Stimulated activated CD8-positive, alpha-beta memory T cell treated with anti-CD3 and anti-CD28 coated beads, Interleukin-15, amount 100 ng/mL, for 48 hours (primary cell): ENCODE results near the gene KIF2A.

Source experiments
- DNase-seq, 2 donors: peaks; one replicate each; pipeline ENCODE4 v3.0.0-alpha.2; 2020; ENCODE audit warnings: low read depth in 2 of 2

KIF2A gene

GRCh38 chr5:62328772-62329491 lies 22.9 kb downstream of the KIF2A start:
- DNase-seq = no peak

- DNase-seq = no peak
These were observed 24.3 kb downstream of the KIF2A start for GRCh38 chr5:62330302-62330701.

GRCh38 chr5:62331921-62332320 lies 25.9 kb downstream of the KIF2A start:
- no peak for DNase-seq

GRCh38 chr5:62333250-62333794 lies 27.3 kb downstream of the KIF2A start:
- DNase-seq = no peak

- DNase-seq = no peak
These were observed 28.1 kb downstream of the KIF2A start for GRCh38 chr5:62334082-62334481.

- DNase-seq = no peak
These were observed 34.4 kb downstream of the KIF2A start for GRCh38 chr5:62340392-62340791.

- DNase-seq = no peak
These were observed 35.0 kb downstream of the KIF2A start for GRCh38 chr5:62340979-62341378.

GRCh38 chr5:62341783-62342475 lies 35.9 kb downstream of the KIF2A start:
- no peak for DNase-seq

- DNase-seq = no peak
These were observed 36.5 kb downstream of the KIF2A start for GRCh38 chr5:62342476-62342837.

- no peak for DNase-seq
These were observed 37.4 kb downstream of the KIF2A start for GRCh38 chr5:62343428-62343827.

GRCh38 chr5:62346748-62347147 lies 40.7 kb downstream of the KIF2A start:
- DNase-seq = no peak

GRCh38 chr5:62347928-62348327 lies 41.9 kb downstream of the KIF2A start:
- DNase-seq = no peak

- DNase-seq = no peak
These were observed 42.9 kb downstream of the KIF2A start for GRCh38 chr5:62348723-62349481.

GRCh38 chr5:62354028-62354874 lies 48.2 kb downstream of the KIF2A start:
- DNase-seq = no peak

GRCh38 chr5:62362701-62363100 lies 56.7 kb downstream of the KIF2A start:
- DNase-seq = no peak

- DNase-seq = no peak
These were observed 63.0 kb downstream of the KIF2A start for GRCh38 chr5:62369039-62369438.

- DNase-seq = no peak
These were observed 65.4 kb downstream of the KIF2A start for GRCh38 chr5:62371409-62371808.

GRCh38 chr5:62372600-62372999 lies 66.6 kb downstream of the KIF2A start:
- no peak for DNase-seq

GRCh38 chr5:62373382-62373781 lies 67.4 kb downstream of the KIF2A start:
- DNase-seq = no peak

GRCh38 chr5:62374090-62374489 lies 68.1 kb downstream of the KIF2A start:
- DNase-seq = no peak

- no peak for DNase-seq
These were observed 69.6 kb downstream of the KIF2A start for GRCh38 chr5:62375627-62376026.

GRCh38 chr5:62376064-62376463 lies 70.1 kb downstream of the KIF2A start:
- DNase-seq = no peak
